Pancreas (tissue), 10 donors: ENCODE results near the gene POLDIP3. TPM values are rescaled to one million over a fixed set of nuclear protein-coding genes. Genes with fewer than 3 reads are reported as not detected.

Source experiments
- ATAC-seq, 4 donors: fragments of 200-7000 bp; cut with Tn5 transposase; one replicate each; pipeline versions ENCODE4 v1.8.0 to v1.9.1; 2020; ENCODE audit warnings: mild to moderate bottlenecking in 4 of 4, moderate library complexity in 4 of 4
- DNase-seq, 6 donors: peaks; one replicate each; pipeline ENCODE4 v3.0.0-alpha.2; 2020
- FAIRE-seq: peaks from 2 replicates; lab custom pipeline; 2012; peaks lifted over from hg19 to GRCh38; lab: Jason Lieb, UNC
- H3K27ac ChIP-seq, 4 donors: fragments of 200-600 bp; sonication (generic); 1 replicate in 3 of 4; 2 replicates in 1 of 4; pipeline versions ENCODE4 v1.5.0 to v1.8.0; 2020
- H3K27me3 ChIP-seq, 4 donors: fragments of 200-600 bp; one replicate each; pipeline ENCODE4 v1.8.0; 2021
- H3K36me3 ChIP-seq, 3 donors: fragments of 200-600 bp; sonication (generic) in 1 of 3; one replicate each; pipeline versions ENCODE4 v1.5.0 to v1.8.0; 2020 to 2021
- H3K4me1 ChIP-seq, 3 donors: fragments of 200-600 bp; one replicate each; pipeline ENCODE4 v1.8.0; 2021
- H3K4me3 ChIP-seq, 4 donors: fragments of 200-600 bp; sonication (generic) in 2 of 4; one replicate each; pipeline versions ENCODE4 v1.5.0 to v1.8.0; 2020 to 2021
- H3K9me3 ChIP-seq, 4 donors: fragments of 200-600 bp; one replicate each; pipeline ENCODE4 v1.8.0; 2021
- WGBS, 2 donors: extraction: QIAGEN DNeasy Blood & Tissue Kit; methylation state at CpG; one replicate each; pipeline ENCODE4 v1.1.7; 2013; 5-methylcytosine and 5-hydroxymethylcytosine counted together
- intact Hi-C, 3 donors: fragments of 100-400 bp; cut with DNase I; formaldehyde crosslinking; loops; one replicate each; pipeline versions ENCODE4 v1.11.1 to v1.14.2; 2022
- polyA plus RNA-seq, 2 donors: library from polyadenylated mRNA; stranded (reverse); fragments of 200-250 nt; gene quantifications; one replicate each; pipeline ENCODE4 v1.2.3, GENCODE V29; 2013
- total RNA-seq, 6 donors: library from RNA; stranded (reverse); fragmentation: NEBNext Ultra II Directional in 4 of 6; extraction: Animal tissue kit (Norgen Biotek cat#: 25700) in 4 of 6; gene quantifications; one replicate each; pipeline versions ENCODE4 v1.2.1 to v1.2.4, GENCODE V29; 2021 to 2023
- TF ChIP-seq, protein P1 (sequence below), 4 donors: fragments of 200-600 bp; sonication (generic) in 3 of 4; IDR thresholded peaks; one replicate each; pipeline versions ENCODE4 v1.5.0 to v1.8.0; 2021; ENCODE audit warnings: antibody characterized with exemption in 4 of 4
- donor health status: healthy with polysubstance abuse.
- donor health status: DM: no; HTN: no; CAD: no; lungs with moderate emphysema.
- donor health status: DM: no; HTN: no; CAD: no.
- donor health status: control.
- donor health status: control.
- donor health status: Bipolar disorder and iron deficiency.
- donor health status: DM: yes; HTN: yes; CAD: no.
- donor health status: DM: no; HTN: no; CAD: no.
- donor health status: DM: no; HTN: no; CAD: no.
- donor health status: DM: yes; HTN: yes; CAD: no.

POLDIP3 gene
- total and polyA plus RNA-seq, 8 donors, result 14.6 to 35.2 (median 28.2) TPM

DNA sequence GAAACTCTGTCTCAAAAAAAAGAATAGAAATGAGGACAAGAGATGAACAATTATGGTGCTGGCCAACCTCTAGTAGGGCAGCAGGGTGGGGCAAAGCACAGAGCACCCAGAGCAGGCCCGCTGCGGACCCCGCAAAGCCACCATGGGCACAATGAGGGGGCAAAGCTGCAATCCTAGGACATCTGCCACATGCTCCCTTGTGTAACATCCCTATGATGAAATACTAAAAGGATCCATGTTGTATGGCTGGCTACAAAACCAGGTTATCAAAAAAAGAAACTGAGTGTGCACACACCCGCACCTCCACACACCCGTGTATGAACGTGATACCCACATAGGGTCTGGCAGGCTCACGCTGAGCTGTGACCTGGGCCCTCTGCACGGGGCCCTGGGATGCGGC lies 18.3 kb upstream of the POLDIP3 start:
- Histone ChIP-seq H3K27ac (no peak overlapping the region), H3K4me1 (no peaks in the 10 kb centered on the region), H3K4me3 (no peak overlapping the region), H3K36me3 (peaks cover 0 to 65% (median 31%) of the 10 kb centered on the region in 3 donors), H3K27me3 (no peaks in the 10 kb centered on the region), H3K9me3 (no peaks in the 10 kb centered on the region)
- FAIRE-seq, result no peak
- WGBS, 2 donors, result 95 to 98% methylated on average over 9 of the region's 9 CpGs
- TF ChIP-seq, protein P1, sequence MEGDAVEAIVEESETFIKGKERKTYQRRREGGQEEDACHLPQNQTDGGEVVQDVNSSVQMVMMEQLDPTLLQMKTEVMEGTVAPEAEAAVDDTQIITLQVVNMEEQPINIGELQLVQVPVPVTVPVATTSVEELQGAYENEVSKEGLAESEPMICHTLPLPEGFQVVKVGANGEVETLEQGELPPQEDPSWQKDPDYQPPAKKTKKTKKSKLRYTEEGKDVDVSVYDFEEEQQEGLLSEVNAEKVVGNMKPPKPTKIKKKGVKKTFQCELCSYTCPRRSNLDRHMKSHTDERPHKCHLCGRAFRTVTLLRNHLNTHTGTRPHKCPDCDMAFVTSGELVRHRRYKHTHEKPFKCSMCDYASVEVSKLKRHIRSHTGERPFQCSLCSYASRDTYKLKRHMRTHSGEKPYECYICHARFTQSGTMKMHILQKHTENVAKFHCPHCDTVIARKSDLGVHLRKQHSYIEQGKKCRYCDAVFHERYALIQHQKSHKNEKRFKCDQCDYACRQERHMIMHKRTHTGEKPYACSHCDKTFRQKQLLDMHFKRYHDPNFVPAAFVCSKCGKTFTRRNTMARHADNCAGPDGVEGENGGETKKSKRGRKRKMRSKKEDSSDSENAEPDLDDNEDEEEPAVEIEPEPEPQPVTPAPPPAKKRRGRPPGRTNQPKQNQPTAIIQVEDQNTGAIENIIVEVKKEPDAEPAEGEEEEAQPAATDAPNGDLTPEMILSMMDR (IDR thresholded peaks at IDR 0.05), result no peak
- intact Hi-C loops, result no loop called here
- no peak for DNase-seq
- no peak for ATAC-seq

DNA sequence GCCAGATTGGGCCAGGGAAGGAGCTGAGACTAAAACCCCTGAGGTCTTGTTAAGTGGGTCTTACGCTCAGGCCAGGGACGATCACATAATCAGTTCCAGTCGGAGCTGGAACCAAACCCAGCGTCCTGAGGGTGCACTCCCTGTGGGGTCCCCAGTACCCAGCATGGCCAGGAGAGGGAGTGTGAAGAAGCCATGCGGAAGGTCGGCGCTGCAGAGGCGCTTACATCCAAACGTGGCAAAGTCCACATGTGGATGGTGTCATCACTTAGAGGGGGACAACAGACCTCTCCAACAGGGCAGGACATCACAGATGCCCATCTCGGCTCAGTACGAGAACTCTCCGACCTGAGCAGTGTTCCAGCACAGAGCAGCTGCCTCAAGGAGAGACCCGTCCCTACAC lies 17.4 kb upstream of the POLDIP3 start:
- H3K9me3 ChIP-seq, result no peaks in the 10 kb centered on the region
- H3K27ac ChIP-seq, result no peak overlapping the region
- H3K36me3 ChIP-seq, result peaks cover 0 to 74% (median 34%) of the 10 kb centered on the region in 3 donors
- no peak for ATAC-seq
- 86 to 88% methylated on average over 13 of the region's 13 CpGs for WGBS, 2 donors
- H3K27me3 ChIP-seq, result no peaks in the 10 kb centered on the region
- FAIRE-seq, result no peak
- no peak overlapping the region for H3K4me3 ChIP-seq
- intact Hi-C loops, result no loop called here
- DNase-seq, result no peak
- TF ChIP-seq, protein P1 (IDR thresholded peaks at IDR 0.05), result no peak
- no peaks in the 10 kb centered on the region for H3K4me1 ChIP-seq

DNA sequence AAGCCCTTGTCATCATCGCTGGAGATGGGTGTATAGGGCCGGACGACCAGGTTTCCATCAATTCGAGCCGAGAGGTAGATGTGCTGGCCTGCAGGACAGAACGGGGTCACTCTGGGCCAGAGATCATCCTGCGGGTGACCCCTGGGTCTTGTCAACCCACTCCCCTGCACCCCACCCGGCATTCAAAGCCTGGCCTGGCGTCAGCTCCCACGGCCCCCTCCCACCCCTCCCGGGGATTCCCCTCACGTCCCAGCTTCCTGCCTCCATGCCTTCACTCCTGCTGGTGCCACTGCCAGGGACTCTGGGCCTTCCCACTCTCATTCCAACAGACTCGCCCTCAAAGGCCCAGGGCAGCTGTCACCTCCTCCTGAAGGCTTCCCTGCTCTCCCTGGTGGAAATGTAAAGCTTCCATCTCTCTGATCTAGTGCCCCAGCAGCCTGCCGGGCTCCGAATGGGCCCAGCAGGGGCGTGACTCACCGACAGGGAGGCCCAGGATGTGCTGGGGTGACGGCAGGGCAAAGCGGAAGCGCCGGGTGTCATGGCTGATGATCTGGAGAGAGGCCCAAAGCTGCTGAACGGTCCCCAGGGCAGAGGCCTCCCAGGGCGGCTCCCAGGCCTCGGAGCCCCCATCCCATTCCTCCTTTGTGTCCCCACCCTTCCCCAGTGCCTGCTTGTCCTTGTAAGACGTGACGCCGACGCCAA lies 16.4 kb upstream of the POLDIP3 start:
- Histone ChIP-seq H3K4me1 (no peaks in the 10 kb centered on the region), H3K36me3 (peaks cover 0 to 80% (median 34%) of the 10 kb centered on the region in 3 donors), H3K27ac (no peak overlapping the region), H3K4me3 (no peak overlapping the region), H3K9me3 (no peaks in the 10 kb centered on the region), H3K27me3 (no peaks in the 10 kb centered on the region)
- ATAC-seq (no peak), DNase-seq (no peak), FAIRE-seq (no peak)
- TF ChIP-seq, protein P1 (IDR thresholded peaks at IDR 0.05), result no peak
- intact Hi-C loops, result no loop called here
- 91 to 92% methylated on average over 25 to 28 of the region's 28 CpGs for WGBS, 2 donors

DNA sequence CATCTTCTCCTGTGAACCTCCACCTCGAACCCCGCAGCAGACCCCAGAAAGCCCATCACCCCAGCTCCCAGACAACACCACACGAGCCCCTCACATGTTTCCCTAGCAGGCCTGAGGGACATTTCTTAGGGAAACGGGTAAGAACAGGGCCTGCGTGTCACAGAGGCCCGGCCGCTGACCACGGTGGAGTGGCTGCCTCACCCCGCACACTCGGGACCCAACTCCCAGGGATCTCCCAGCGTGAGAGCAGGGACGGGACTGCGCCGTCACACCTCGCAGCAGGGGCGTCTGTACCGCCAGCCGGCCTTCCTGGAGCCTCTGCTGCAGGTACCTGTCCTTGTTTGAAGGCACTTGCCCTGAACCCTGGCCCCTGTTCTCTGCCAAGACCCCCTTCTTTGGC lies 15.5 kb upstream of the POLDIP3 start:
- no peak for FAIRE-seq
- no peak for DNase-seq
- no peak overlapping the region for H3K27ac ChIP-seq
- TF ChIP-seq, protein P1 (IDR thresholded peaks at IDR 0.05), result no peak
- H3K36me3 ChIP-seq, result peaks cover 0 to 79% (median 29%) of the 10 kb centered on the region in 3 donors
- intact Hi-C loops, result no loop called here
- H3K4me3 ChIP-seq, result no peak overlapping the region
- no peaks in the 10 kb centered on the region for H3K4me1 ChIP-seq
- H3K27me3 ChIP-seq, result no peaks in the 10 kb centered on the region
- ATAC-seq, result no peak
- WGBS, 2 donors, result 94 to 95% methylated on average over 18 of the region's 18 CpGs
- H3K9me3 ChIP-seq, result no peaks in the 10 kb centered on the region

DNA sequence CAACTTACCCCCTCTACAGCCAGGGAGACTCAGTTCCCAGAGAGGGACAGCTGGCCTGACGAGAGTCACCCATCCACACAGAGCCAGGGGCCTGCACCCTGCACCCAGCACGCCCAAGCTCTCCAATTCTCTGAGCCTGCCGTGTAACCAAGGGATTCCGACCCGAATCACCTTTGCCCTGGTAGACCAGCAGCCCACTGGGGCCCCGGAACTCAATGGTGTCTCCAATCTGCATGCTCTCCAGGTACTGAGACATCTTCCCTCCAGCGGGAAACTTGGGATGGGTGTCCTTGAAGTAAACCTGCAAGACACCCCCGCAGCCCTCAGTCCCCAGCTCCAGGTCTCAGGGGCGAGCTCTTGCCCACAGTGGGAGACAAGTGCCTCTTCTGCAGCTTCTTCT lies 13.3 kb upstream of the POLDIP3 start:
- Histone ChIP-seq H3K4me3 (no peak overlapping the region), H3K27me3 (no peaks in the 10 kb centered on the region), H3K4me1 (no peaks in the 10 kb centered on the region), H3K27ac (no peak overlapping the region), H3K36me3 (peaks cover 0 to 71% (median 22%) of the 10 kb centered on the region in 3 donors), H3K9me3 (no peaks in the 10 kb centered on the region)
- ATAC-seq (no peak), DNase-seq (no peak), FAIRE-seq (no peak)
- WGBS, 2 donors, result 90 to 93% methylated on average over 9 of the region's 9 CpGs
- TF ChIP-seq, protein P1 (IDR thresholded peaks at IDR 0.05), result no peak
- intact Hi-C loops, result no loop called here
